GM18517 (cell line): ENCODE measurements around the gene MALRD1.

Source experiments
- ATAC-seq: cut with Tn5 transposase; IDR thresholded peaks from one replicate; pipeline ENCODE4 v1.9.1; 2021; ENCODE audit warnings: mild to moderate bottlenecking, moderate library complexity; ENCODE audit not compliant: unreplicated experiment

MALRD1 gene

GRCh38 chr10:19048489-19048888 is at the start of gene MALRD1:
MALRD1 (plus strand) TSS chr10:19048801; CDS start chr10:19048939, 138 bp downstream.
- no peak for ATAC-seq

- no peak for ATAC-seq
These were observed 45.3 kb upstream of the MALRD1 start for GRCh38 chr10:19003341-19003740.

GRCh38 chr10:19012111-19012510 is 36.5 kb upstream of the MALRD1 start:
- no peak for ATAC-seq

GRCh38 chr10:19014034-19014433 is 34.6 kb upstream of the MALRD1 start:
- no peak for ATAC-seq

GRCh38 chr10:19014498-19014897 is 34.1 kb upstream of the MALRD1 start:
- ATAC-seq = no peak

GRCh38 chr10:19017116-19017890 is 31.3 kb upstream of the MALRD1 start:
- no peak for ATAC-seq

GRCh38 chr10:19021162-19021561 is 27.4 kb upstream of the MALRD1 start:
- ATAC-seq = no peak

GRCh38 chr10:19024611-19025010 is 24.0 kb upstream of the MALRD1 start:
- ATAC-seq = no peak

GRCh38 chr10:19031763-19032162 is 16.8 kb upstream of the MALRD1 start:
- no peak for ATAC-seq

- no peak for ATAC-seq
These were observed 14.9 kb upstream of the MALRD1 start for GRCh38 chr10:19033741-19034140.

- no peak for ATAC-seq
These were observed 7.4 kb upstream of the MALRD1 start for GRCh38 chr10:19041171-19041570.

- ATAC-seq = no peak
These were observed 5.2 kb upstream of the MALRD1 start for GRCh38 chr10:19043431-19043830.

- ATAC-seq = no peak
These were observed 1.9 kb upstream of the MALRD1 start for GRCh38 chr10:19046679-19047078.

- ATAC-seq = no peak
These were observed 290 bp downstream of the MALRD1 start for GRCh38 chr10:19048891-19049290.

- ATAC-seq = no peak
These were observed 966 bp downstream of the MALRD1 start for GRCh38 chr10:19049567-19049966.

GRCh38 chr10:19054289-19054835 is 5.8 kb downstream of the MALRD1 start:
- ATAC-seq = no peak

GRCh38 chr10:19058046-19058445 is 9.4 kb downstream of the MALRD1 start:
- no peak for ATAC-seq

- no peak for ATAC-seq
These were observed 15.4 kb downstream of the MALRD1 start for GRCh38 chr10:19063986-19064385.

GRCh38 chr10:19071946-19072345 is 23.3 kb downstream of the MALRD1 start:
- ATAC-seq = no peak

- no peak for ATAC-seq
These were observed 28.7 kb downstream of the MALRD1 start for GRCh38 chr10:19077276-19077675.

- ATAC-seq = no peak
These were observed 48.0 kb downstream of the MALRD1 start for GRCh38 chr10:19096501-19097073.

- no peak for ATAC-seq
These were observed 48.5 kb downstream of the MALRD1 start for GRCh38 chr10:19097151-19097550.
